CD14-positive monocyte (primary cell): Measurements from ENCODE around the gene TACC2. TPM values are rescaled to one million over a fixed set of nuclear protein-coding genes. Genes with fewer than 3 reads are reported as not detected.

Experiments used
- DNase-seq, 3 donors: peaks; one replicate each; pipeline ENCODE4 v3.0.0-alpha.2; 2011 to 2022
- H2AFZ ChIP-seq: 2 replicates; pipeline ENCODE4 v1.6.0; 2012; ENCODE audit warnings: mild to moderate bottlenecking, low read depth, low read length, inconsistent platforms; ENCODE audit not compliant: insufficient read depth, poor library complexity, severe bottlenecking
- H3K27ac ChIP-seq, 2 donors: 1 replicate in 1 of 2; 2 replicates in 1 of 2; pipeline ENCODE4 v1.5.1; 2012 to 2013; ENCODE audit warnings: low read length in 2 of 2, control low read depth in 1 of 2, inconsistent platforms in 1 of 2, low read depth in 1 of 2, mild to moderate bottlenecking in 1 of 2
- H3K27me3 ChIP-seq, 2 donors: one replicate each; pipeline versions ENCODE4 v1.6.0 to v1.6.1; 2011 to 2013; ENCODE audit warnings: low read length in 2 of 2; ENCODE audit not compliant: control insufficient read depth in 2 of 2, insufficient read depth in 2 of 2
- H3K36me3 ChIP-seq, 2 donors: replicated peaks in 1 of 2; 1 replicate in 1 of 2; 2 replicates in 1 of 2; pipeline versions ENCODE4 v1.5.1 to v1.6.1; 2012 to 2013; ENCODE audit warnings: low read length in 2 of 2, control low read depth in 1 of 2, inconsistent platforms in 1 of 2, mild to moderate bottlenecking in 1 of 2; ENCODE audit not compliant: insufficient read depth in 2 of 2, control insufficient read depth in 1 of 2
- H3K4me1 ChIP-seq, 2 donors: 1 replicate in 1 of 2; 2 replicates in 1 of 2; pipeline versions ENCODE4 v1.5.1 to v1.6.1; 2012 to 2013; ENCODE audit warnings: low read length in 2 of 2, control low read depth in 1 of 2, inconsistent platforms in 1 of 2, mild to moderate bottlenecking in 1 of 2, moderate library complexity in 1 of 2; ENCODE audit not compliant: insufficient read depth in 2 of 2, control insufficient read depth in 1 of 2
- H3K4me2 ChIP-seq: replicated peaks from 2 replicates; pipeline ENCODE3; 2012; ENCODE audit warnings: low read length, moderate library complexity, mild to moderate bottlenecking; ENCODE audit not compliant: poor library complexity, severe bottlenecking; ENCODE audit errors: extremely low read depth
- H3K4me3 ChIP-seq, 3 experiments: fragments of 200-600 bp in 1 of 3; sonication (generic) in 1 of 3; replicated peaks in 1 of 3; 1 replicate in 2 of 3; 2 replicates in 1 of 3; pipeline ENCODE4 v1.5.1; 2011 to 2013; ENCODE audit warnings: low read length in 3 of 3, mild to moderate bottlenecking in 3 of 3, control low read depth in 2 of 3, low read depth in 2 of 3, inconsistent platforms in 1 of 3, moderate library complexity in 1 of 3
- H3K79me2 ChIP-seq: 2 replicates; pipeline ENCODE4 v1.6.0; 2012; ENCODE audit warnings: mild to moderate bottlenecking, control low read depth, inconsistent platforms, low read length, moderate library complexity; ENCODE audit not compliant: insufficient read depth
- H3K9ac ChIP-seq: 2 replicates; pipeline ENCODE4 v1.6.0; 2017; ENCODE audit warnings: low read length, mild to moderate bottlenecking; ENCODE audit not compliant: insufficient read depth, poor library complexity, severe bottlenecking
- H3K9me3 ChIP-seq, 2 donors: replicated peaks in 1 of 2; 1 replicate in 1 of 2; 2 replicates in 1 of 2; pipeline versions ENCODE4 v1.5.1 to v1.6.1; 2012 to 2013; ENCODE audit warnings: low read length in 2 of 2, control low read depth in 1 of 2; ENCODE audit not compliant: control insufficient read depth in 1 of 2, insufficient read depth in 1 of 2
- H4K20me1 ChIP-seq: 2 replicates; pipeline ENCODE4 v1.6.0; 2012; ENCODE audit warnings: mild to moderate bottlenecking, low read length, control low read depth, moderate library complexity; ENCODE audit not compliant: insufficient read depth
- H3K27ac Mint-ChIP-seq, 7 donors: one replicate each; pipeline ENCODE4 v1.8.0; 2020; ENCODE audit warnings: mild to moderate bottlenecking in 7 of 7, mixed read lengths in 7 of 7, moderate library complexity in 6 of 7, inconsistent platforms in 2 of 7
- H3K27me3 Mint-ChIP-seq, 3 donors: one replicate each; pipeline ENCODE4 v1.8.0; 2021 to 2022; ENCODE audit warnings: low read depth in 3 of 3, mild to moderate bottlenecking in 3 of 3, mixed read lengths in 3 of 3, moderate library complexity in 3 of 3, inconsistent platforms in 1 of 3
- H3K36me3 Mint-ChIP-seq, 2 donors: one replicate each; pipeline ENCODE4 v1.8.0; 2020; ENCODE audit warnings: mixed read lengths in 2 of 2, inconsistent platforms in 1 of 2, mild to moderate bottlenecking in 1 of 2
- H3K4me1 Mint-ChIP-seq: one replicate; pipeline ENCODE4 v1.8.0; 2020; ENCODE audit warnings: mild to moderate bottlenecking, mixed read lengths
- H3K4me3 Mint-ChIP-seq, 2 donors: one replicate each; pipeline ENCODE4 v1.8.0; 2020; ENCODE audit warnings: mild to moderate bottlenecking in 2 of 2, mixed read lengths in 2 of 2, moderate library complexity in 1 of 2
- H3K9me3 Mint-ChIP-seq, 7 donors: one replicate each; pipeline ENCODE4 v1.8.0; 2020 to 2022; ENCODE audit warnings: mixed read lengths in 7 of 7, mild to moderate bottlenecking in 6 of 7, moderate library complexity in 6 of 7, inconsistent platforms in 2 of 7
- WGBS: methylation state at CpG from one replicate; pipeline ENCODE4 v1.1.5; 2013; ENCODE audit warnings: missing lambda C conversion rate; ENCODE audit not compliant: insufficient coverage; 5-methylcytosine and 5-hydroxymethylcytosine counted together
- intact Hi-C, 2 donors: fragments of 100-400 bp; cut with micrococcal nuclease; formaldehyde crosslinking; loops; one replicate each; pipeline versions ENCODE4 v1.15.0 to v1.15.1; 2023
- polyA plus RNA-seq, 3 donors: library from polyadenylated mRNA; depleted of rRNA in 1 of 3; unstranded in 2 of 3; stranded (reverse) in 1 of 3; fragments of 300-500 nt in 2 of 3; fragments of >200 nt in 1 of 3; fragmentation: Illumina TruSeq in 2 of 3; gene quantifications; 1 replicate in 2 of 3; 2 replicates in 1 of 3; pipeline ENCODE4 v1.2.3, GENCODE V29; 2012 to 2021
- TF ChIP-seq, protein P1 (sequence below): fragments of 200-600 bp; IDR thresholded peaks from one replicate; pipeline ENCODE4 v1.8.0; 2022; ENCODE audit warnings: antibody characterized with exemption, mild to moderate bottlenecking

TACC2 gene
- polyA plus RNA-seq, 3 donors: 0.03 TPM; not detected in 2

DNA sequence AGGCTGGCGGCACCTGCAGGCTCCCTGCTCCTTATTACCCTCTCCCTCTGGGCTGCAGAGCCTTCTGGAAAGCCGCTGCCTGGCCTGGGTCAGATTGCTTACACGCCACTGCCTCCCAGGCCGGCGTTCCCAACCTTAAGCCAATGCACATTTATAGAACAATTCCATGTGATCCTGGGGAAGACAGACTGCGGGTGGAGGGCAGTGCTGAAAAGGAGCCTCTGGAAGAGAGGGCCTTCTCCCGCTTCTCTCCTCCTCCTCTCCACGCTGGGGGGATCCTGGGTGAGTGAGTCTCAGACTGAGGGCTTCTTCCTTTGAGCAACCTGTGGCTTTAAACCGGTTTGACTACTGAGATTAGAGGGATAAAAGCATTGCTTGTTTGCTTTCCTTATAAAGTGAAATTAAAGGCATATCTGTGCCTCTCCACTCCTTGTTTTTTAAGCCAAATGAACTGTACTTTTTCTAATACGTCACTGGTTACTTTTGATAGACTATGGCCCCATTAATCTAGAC lies 5.5 kb downstream of the TACC2 start:
- H4K20me1 ChIP-seq: no peaks in the 10 kb centered on the region
- H3K4me3 ChIP-seq: no peak overlapping the region
- H3K4me3 Mint-ChIP-seq: no peak overlapping the region
- H3K9me3 ChIP-seq: no peaks in the 10 kb centered on the region
- H3K27ac ChIP-seq: no peak overlapping the region
- no peaks in the 10 kb centered on the region for H3K36me3 ChIP-seq
- intact Hi-C loops: no loop called here
- H3K4me2 ChIP-seq: no peak overlapping the region
- H3K4me1 Mint-ChIP-seq: no peaks in the 10 kb centered on the region
- H3K9me3 Mint-ChIP-seq: peaks cover 0 to 14% (median 3%) of the 10 kb centered on the region in 7 donors
- no peaks in the 10 kb centered on the region for H3K4me1 ChIP-seq
- TF ChIP-seq, protein P1, sequence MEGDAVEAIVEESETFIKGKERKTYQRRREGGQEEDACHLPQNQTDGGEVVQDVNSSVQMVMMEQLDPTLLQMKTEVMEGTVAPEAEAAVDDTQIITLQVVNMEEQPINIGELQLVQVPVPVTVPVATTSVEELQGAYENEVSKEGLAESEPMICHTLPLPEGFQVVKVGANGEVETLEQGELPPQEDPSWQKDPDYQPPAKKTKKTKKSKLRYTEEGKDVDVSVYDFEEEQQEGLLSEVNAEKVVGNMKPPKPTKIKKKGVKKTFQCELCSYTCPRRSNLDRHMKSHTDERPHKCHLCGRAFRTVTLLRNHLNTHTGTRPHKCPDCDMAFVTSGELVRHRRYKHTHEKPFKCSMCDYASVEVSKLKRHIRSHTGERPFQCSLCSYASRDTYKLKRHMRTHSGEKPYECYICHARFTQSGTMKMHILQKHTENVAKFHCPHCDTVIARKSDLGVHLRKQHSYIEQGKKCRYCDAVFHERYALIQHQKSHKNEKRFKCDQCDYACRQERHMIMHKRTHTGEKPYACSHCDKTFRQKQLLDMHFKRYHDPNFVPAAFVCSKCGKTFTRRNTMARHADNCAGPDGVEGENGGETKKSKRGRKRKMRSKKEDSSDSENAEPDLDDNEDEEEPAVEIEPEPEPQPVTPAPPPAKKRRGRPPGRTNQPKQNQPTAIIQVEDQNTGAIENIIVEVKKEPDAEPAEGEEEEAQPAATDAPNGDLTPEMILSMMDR: no peak
- no peak overlapping the region for H2AFZ ChIP-seq
- no CpG with 5 or more reads among the region's 10 CpGs for WGBS
- DNase-seq: no peak
- H3K27me3 Mint-ChIP-seq: peaks cover 9 to 16% (median 11%) of the 10 kb centered on the region in 3 donors
- H3K27ac Mint-ChIP-seq: no peak overlapping the region
- H3K79me2 ChIP-seq: no peaks in the 10 kb centered on the region
- no peak overlapping the region for H3K9ac ChIP-seq
- peaks cover 0 to 4% of the 10 kb centered on the region in 2 donors for H3K27me3 ChIP-seq
- no peaks in the 10 kb centered on the region for H3K36me3 Mint-ChIP-seq

DNA sequence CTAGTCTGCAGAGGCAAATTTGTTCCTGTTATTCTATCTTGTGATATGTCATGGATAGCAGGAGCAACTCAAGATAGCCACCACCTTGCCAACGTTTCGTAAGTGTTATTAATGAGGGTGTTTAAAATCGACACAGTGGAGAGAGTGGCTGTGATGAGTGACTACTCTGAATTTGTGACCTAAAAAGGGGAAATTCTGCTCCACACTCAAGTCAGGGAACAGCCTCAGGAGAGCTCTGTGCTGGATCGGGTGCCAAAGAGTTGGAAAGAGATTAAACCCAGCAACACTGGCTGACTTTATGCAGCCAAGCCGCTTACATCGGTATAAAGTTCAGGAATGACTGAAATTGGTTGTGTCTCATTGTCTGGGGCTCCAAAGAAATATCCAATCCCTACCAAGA lies 9.5 kb downstream of the TACC2 start:
- DNase-seq: no peak
- H3K36me3 Mint-ChIP-seq: no peaks in the 10 kb centered on the region

More for the DNA sequence above, 9.5 kb downstream of the TACC2 start:
- Mint-ChIP-seq H3K9me3 (peaks cover 9 to 33% (median 21%) of the 10 kb centered on the region in 7 donors), H3K4me3 (no peak overlapping the region), H3K27me3 (peaks cover 4 to 8% (median 7%) of the 10 kb centered on the region in 3 donors), H3K4me1 (no peaks in the 10 kb centered on the region), H3K27ac (no peak overlapping the region)
- Histone ChIP-seq H3K9ac (no peak overlapping the region), H3K79me2 (no peaks in the 10 kb centered on the region), H3K27me3 (peaks cover 0 to 4% of the 10 kb centered on the region in 2 donors), H3K27ac (no peak overlapping the region), H3K4me1 (no peaks in the 10 kb centered on the region), H3K4me3 (no peak overlapping the region), H4K20me1 (no peaks in the 10 kb centered on the region), H3K4me2 (no peak overlapping the region), H3K36me3 (no peaks in the 10 kb centered on the region), H2AFZ (no peak overlapping the region), H3K9me3 (peaks cover 8 to 11% of the 10 kb centered on the region in 2 donors)
- whole genome bisulfite sequencing: no CpG with 5 or more reads among the region's 6 CpGs
- TF ChIP-seq, protein P1: no peak
- intact Hi-C loops: no loop called here
